ENCODE results near the gene TTL. TPM values are rescaled to one million over a fixed set of nuclear protein-coding genes. Genes with fewer than 3 reads are reported as not detected.
"Not testable (repeated sequence)": the region's sequence is repeated elsewhere in the genome, so short reads cannot be mapped to it uniquely, and the experiment has no call there.

TTL gene
- total RNA-seq, 1 donor from 2014 or later, result 87.0 TPM

DNA sequence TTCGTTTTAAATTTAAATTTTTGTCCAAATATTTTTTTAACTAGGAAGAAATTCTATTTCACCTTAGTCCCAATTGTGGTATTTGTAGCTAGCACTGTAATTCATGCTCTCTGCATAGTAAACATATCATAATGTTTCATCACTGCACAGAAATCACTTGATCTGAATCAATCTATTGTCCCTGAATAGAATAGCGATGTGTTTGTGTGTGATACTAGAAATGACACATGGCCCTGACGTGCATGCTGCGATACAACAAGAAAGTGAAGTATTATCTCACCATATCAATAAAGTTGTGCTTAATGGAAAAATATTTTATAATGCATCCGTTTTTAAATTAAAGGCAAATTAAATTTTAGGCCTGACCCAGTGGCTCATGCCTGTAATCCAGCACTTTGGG lies 10.0 kb downstream of the TTL start:
- H3K4me1 Mint-ChIP-seq, result peaks cover 4% of the 10 kb centered on the region
- no peak overlapping the region for H3K27ac Mint-ChIP-seq (ENCODE audit: unreplicated experiment)
- no peak for TF ChIP-seq CTCF (conservative IDR thresholded peaks at IDR 0.05)
- H3K36me3 Mint-ChIP-seq (ENCODE audit: low read depth), result peaks cover 7% of the 10 kb centered on the region
- no peaks in the 10 kb centered on the region for H3K27me3 Mint-ChIP-seq (ENCODE audit: low read depth)
- DNase-seq (ENCODE audit: low read depth, low spot score), result no peak
- no peak overlapping the region for H3K4me3 Mint-ChIP-seq
- H3K9me3 Mint-ChIP-seq, result no peaks in the 10 kb centered on the region

DNA sequence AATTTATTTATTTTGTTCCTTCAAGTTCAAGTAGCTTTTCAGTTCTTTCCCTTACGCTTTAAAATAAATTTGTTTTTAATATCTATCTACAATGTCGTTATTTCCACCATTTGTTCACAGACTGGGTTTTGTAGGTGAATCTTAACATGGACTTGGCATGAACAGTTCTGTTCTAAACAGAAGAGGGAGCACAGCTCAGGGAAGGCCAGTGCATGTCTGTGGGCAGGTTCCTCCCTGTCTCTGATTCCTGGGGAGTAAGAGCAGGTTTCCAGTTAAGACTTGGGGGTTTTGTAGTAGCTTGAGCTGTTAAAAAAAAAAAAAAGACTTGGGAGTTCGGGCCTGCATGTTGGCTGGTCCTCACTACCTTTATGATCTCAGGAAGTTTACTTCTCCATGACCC lies 11.1 kb downstream of the TTL start:
- no peak for TF ChIP-seq CTCF (conservative IDR thresholded peaks at IDR 0.05)
- Mint-ChIP-seq H3K27me3 (ENCODE audit: low read depth) (no peaks in the 10 kb centered on the region), H3K4me3 (no peak overlapping the region), H3K36me3 (ENCODE audit: low read depth) (peaks cover 11% of the 10 kb centered on the region), H3K9me3 (no peaks in the 10 kb centered on the region), H3K4me1 (peaks cover 4% of the 10 kb centered on the region), H3K27ac (ENCODE audit: unreplicated experiment) (no peak overlapping the region)
- DNase-seq (ENCODE audit: low read depth, low spot score), result no peak

- DNase-seq (ENCODE audit: low read depth, low spot score), result no peak
- H3K4me3 Mint-ChIP-seq, result no peak overlapping the region
- TF ChIP-seq CTCF (conservative IDR thresholded peaks at IDR 0.05), result no peak
Measured at GRCh38 chr2:112493858-112494648, 12.1 kb downstream of the TTL start.

GRCh38 chr2:112494828-112495227 lies 12.9 kb downstream of the TTL start:
- no peak for TF ChIP-seq CTCF (conservative IDR thresholded peaks at IDR 0.05)
- H3K9me3 Mint-ChIP-seq, result no peaks in the 10 kb centered on the region
- H3K4me3 Mint-ChIP-seq, result no peak overlapping the region
- DNase-seq (ENCODE audit: low read depth, low spot score), result no peak
- no peaks in the 10 kb centered on the region for H3K27me3 Mint-ChIP-seq (ENCODE audit: low read depth)
- H3K36me3 Mint-ChIP-seq (ENCODE audit: low read depth), result peaks cover 12% of the 10 kb centered on the region
- H3K27ac Mint-ChIP-seq (ENCODE audit: unreplicated experiment), result no peak overlapping the region
- peaks cover 4% of the 10 kb centered on the region for H3K4me1 Mint-ChIP-seq

More at GRCh38 chr2:112493858-112494648, 12.1 kb downstream of the TTL start:
- H3K27ac Mint-ChIP-seq (ENCODE audit: unreplicated experiment), result no peak overlapping the region
- H3K4me1 Mint-ChIP-seq, result peaks cover 4% of the 10 kb centered on the region
- H3K27me3 Mint-ChIP-seq (ENCODE audit: low read depth), result no peaks in the 10 kb centered on the region
- H3K36me3 Mint-ChIP-seq (ENCODE audit: low read depth), result peaks cover 8% of the 10 kb centered on the region
- no peaks in the 10 kb centered on the region for H3K9me3 Mint-ChIP-seq

DNA sequence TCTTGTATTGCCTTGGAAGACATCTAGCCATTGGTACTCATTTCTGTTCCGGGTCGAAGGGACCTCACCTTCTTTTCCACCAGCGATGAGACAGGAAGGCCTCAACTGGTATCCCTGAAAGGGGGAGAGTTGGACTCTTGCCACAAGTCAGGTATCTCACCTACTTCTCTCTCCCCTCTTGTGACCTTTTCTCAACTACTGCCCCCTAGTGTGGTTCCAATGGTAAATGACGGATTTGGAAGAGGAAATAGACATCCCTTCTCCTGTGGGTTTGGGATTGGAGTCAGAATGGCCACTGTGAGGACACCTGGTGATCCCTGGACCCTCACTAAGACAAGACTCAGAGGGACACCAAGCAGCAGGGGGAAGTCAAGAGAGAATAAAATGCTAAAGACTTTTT lies 13.9 kb downstream of the TTL start:
- not testable (repeated sequence) for H3K27me3 Mint-ChIP-seq (ENCODE audit: low read depth); DNase-seq (ENCODE audit: low read depth, low spot score); H3K4me1 Mint-ChIP-seq; H3K9me3 Mint-ChIP-seq; H3K4me3 Mint-ChIP-seq; H3K27ac Mint-ChIP-seq (ENCODE audit: unreplicated experiment)
- peaks cover 14% of the 10 kb centered on the region for H3K36me3 Mint-ChIP-seq (ENCODE audit: low read depth)

DNA sequence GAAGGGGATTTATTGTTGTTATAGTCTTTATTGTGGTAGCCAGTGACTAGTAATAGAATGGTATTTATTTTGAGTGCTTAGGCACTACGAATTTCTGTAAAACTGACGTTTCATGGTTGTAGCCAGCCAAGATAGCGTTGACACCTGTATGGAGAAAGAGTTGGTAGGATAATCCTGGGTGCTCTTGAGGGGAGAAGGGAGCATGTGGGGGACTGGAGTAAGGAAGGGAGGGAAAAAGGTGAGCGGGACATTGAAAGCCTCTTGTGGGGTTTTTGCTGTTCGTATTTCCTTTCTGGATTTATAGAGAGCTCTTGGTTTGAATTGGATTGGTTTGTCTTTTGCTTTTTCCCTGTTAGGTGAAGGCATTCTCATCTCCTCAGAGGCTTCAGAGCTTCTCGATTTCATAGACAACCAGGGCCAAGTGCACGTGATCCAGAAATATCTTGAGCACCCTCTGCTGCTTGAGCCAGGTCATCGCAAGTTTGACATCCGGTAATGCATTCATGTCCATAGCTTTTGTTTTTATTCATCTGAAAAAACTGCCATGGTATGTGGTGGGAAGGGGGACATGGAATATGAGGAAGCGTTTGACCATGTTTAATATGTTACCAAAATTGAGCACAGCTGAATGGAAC lies 19.0 kb downstream of the TTL start:
- H3K27ac Mint-ChIP-seq (ENCODE audit: unreplicated experiment); DNase-seq (ENCODE audit: low read depth, low spot score); H3K4me3 Mint-ChIP-seq; H3K9me3 Mint-ChIP-seq; H3K4me1 Mint-ChIP-seq; H3K27me3 Mint-ChIP-seq (ENCODE audit: low read depth): not testable (repeated sequence)
- H3K36me3 Mint-ChIP-seq (ENCODE audit: low read depth), result peaks cover 28% of the 10 kb centered on the region
- TF ChIP-seq CTCF (conservative IDR thresholded peaks at IDR 0.05), result peak; percentile 37

GRCh38 chr2:112509239-112509998 lies 27.5 kb downstream of the TTL start:
- not testable (repeated sequence) for H3K9me3 Mint-ChIP-seq; H3K4me1 Mint-ChIP-seq; H3K27me3 Mint-ChIP-seq (ENCODE audit: low read depth); DNase-seq (ENCODE audit: low read depth, low spot score); H3K4me3 Mint-ChIP-seq; H3K27ac Mint-ChIP-seq (ENCODE audit: unreplicated experiment)
- H3K36me3 Mint-ChIP-seq (ENCODE audit: low read depth), result peaks cover 13% of the 10 kb centered on the region
